Neuron (in vitro differentiated cells): ENCODE measurements around the gene LARP4B.
A peak's percentile ranks its signal among the peaks of the same experiment; 100 is the strongest.
"Not testable (repeated sequence)": the region's sequence is repeated elsewhere in the genome, so short reads cannot be mapped to it uniquely, and the experiment has no call there.

ENCODE experiments used
- H2AFZ ChIP-seq: one replicate; pipeline ENCODE4 v1.6.1; 2013; ENCODE audit warnings: low read depth, mild to moderate bottlenecking, inconsistent platforms, low read length, moderate library complexity
- H3K27me3 ChIP-seq: one replicate; pipeline ENCODE4 v1.6.1; 2013; ENCODE audit warnings: low read length; ENCODE audit not compliant: insufficient read depth
- H3K36me3 ChIP-seq: one replicate; pipeline ENCODE4 v1.6.1; 2013; ENCODE audit warnings: low read length; ENCODE audit not compliant: insufficient read depth
- H3K4me1 ChIP-seq: one replicate; pipeline ENCODE4 v1.6.1; 2013; ENCODE audit warnings: low read length; ENCODE audit not compliant: insufficient read depth
- H3K4me3 ChIP-seq: 2 replicates; pipeline ENCODE4 v1.5.1; 2013; ENCODE audit warnings: mild to moderate bottlenecking, low read length, moderate library complexity
- H3K9me3 ChIP-seq: one replicate; pipeline ENCODE4 v1.6.1; 2013; ENCODE audit warnings: low read length

LARP4B gene

DNA sequence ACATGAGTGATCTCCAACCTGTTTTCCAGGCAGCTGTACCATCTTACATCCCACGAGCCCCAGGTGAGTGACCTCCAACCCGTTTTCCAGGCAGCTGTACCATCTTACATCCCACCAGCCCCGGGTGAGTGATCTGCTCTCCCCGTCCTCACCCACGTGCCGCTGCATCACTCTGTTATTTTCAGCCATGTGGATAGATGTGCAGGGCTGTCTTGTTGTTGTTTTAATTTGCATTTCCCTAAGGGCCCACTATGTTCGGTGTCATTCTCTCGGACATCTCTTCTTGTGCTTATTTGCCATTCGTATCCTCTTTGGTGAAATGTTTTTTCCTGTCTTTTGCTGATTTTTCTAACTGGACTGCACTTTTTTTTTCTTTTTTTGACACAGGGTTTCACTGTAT, 17.9 kb upstream of the LARP4B start:
- Histone ChIP-seq H3K4me1 (no peaks in the 10 kb centered on the region), H3K9me3 (peaks cover 2% of the 10 kb centered on the region), H3K36me3 (no peaks in the 10 kb centered on the region), H2AFZ (no peak overlapping the region), H3K27me3 (peaks cover 9% of the 10 kb centered on the region), H3K4me3 (no peak overlapping the region)

DNA sequence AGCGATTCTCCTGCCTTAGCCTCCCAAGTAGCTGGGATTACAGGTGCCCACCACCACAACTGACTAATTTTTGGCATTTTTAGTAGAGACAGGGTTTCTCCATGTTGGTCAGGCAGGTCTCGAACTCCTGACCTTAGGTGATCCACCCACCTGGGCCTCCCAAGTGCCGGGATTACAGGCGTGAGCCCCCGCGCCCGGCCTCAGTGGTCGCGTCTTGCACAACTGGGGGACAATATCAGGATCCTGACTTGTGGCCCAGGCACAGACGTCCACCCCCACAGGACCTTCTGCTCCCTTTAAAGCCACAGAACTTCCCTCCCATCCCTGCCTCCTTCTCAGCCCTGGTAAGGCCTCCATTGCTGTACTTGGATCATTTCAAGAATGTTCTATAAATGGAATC, 16.8 kb upstream of the LARP4B start:
- Histone ChIP-seq H2AFZ (no peak overlapping the region), H3K4me1 (no peaks in the 10 kb centered on the region), H3K36me3 (no peaks in the 10 kb centered on the region), H3K27me3 (no peaks in the 10 kb centered on the region), H3K9me3 (peaks cover 1% of the 10 kb centered on the region), H3K4me3 (no peak overlapping the region)

DNA sequence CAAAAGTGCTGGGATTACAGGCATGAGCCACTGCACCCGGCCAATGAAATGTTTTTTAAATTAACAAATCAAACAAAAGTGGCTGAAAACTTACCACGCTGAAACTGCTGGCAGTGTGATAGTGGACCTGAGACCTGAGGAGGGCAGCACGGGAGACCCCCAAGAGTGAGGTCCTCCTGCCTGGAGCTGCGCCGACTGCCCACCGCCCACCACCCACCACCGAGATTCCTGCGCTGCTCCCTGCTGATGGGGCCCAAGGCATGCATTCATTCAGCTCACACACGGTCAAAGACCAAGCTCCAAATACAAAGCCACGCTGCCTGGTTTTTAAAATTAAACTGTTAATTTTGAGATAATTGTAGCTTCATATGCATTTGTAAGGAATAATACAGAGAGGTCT, 16.4 kb upstream of the LARP4B start:
- Histone ChIP-seq H2AFZ (no peak overlapping the region), H3K36me3 (no peaks in the 10 kb centered on the region), H3K4me1 (no peaks in the 10 kb centered on the region), H3K4me3 (no peak overlapping the region), H3K9me3 (peaks cover 1% of the 10 kb centered on the region), H3K27me3 (no peaks in the 10 kb centered on the region)

DNA sequence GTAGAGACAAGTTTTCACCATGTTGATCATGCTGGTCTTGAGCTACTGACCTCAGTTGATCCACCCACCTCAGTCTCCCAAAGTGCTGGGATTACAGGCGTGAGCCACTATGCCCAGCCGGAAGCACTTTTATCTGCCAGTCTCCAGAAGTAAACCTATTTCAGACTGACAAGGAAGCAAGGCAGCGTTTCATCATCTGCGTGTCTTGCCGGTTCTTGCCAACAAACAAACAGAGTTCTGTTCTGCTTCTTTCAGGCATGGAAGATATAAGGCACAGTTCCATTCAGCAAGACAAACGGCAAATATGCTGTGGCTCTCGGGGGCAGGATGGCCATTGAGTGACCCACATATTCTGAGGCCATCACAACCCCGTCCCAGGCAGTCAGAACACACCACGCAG, 15.5 kb upstream of the LARP4B start:
- no peaks in the 10 kb centered on the region for H3K4me1 ChIP-seq
- H2AFZ ChIP-seq, result no peak overlapping the region
- H3K36me3 ChIP-seq, result no peaks in the 10 kb centered on the region
- peaks cover 1% of the 10 kb centered on the region for H3K9me3 ChIP-seq
- no peak overlapping the region for H3K4me3 ChIP-seq
- H3K27me3 ChIP-seq, result no peaks in the 10 kb centered on the region

DNA sequence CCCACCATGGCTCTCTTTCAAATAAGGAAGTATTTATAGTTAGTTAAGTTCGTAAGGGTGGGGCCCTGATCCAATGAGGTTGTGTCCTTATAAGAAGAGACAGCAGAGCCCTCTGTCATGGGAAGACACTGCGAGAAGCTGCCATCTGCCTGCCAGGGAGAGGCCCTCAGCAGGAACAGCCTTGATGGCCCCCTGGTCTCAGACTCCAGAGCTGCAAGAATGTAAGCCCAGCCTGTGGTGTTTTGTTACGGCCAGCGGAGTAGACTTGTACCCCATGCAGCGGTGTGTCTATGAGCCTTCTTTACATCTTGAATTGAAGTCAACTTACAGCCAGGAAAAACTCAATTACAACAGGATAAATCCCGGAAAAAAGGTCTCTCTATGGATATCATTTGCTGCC, 14.3 kb upstream of the LARP4B start:
- no peak overlapping the region for H3K4me3 ChIP-seq
- no peaks in the 10 kb centered on the region for H3K36me3 ChIP-seq
- no peaks in the 10 kb centered on the region for H3K27me3 ChIP-seq
- peaks cover 1% of the 10 kb centered on the region for H3K9me3 ChIP-seq
- no peaks in the 10 kb centered on the region for H3K4me1 ChIP-seq
- H2AFZ ChIP-seq, result no peak overlapping the region

DNA sequence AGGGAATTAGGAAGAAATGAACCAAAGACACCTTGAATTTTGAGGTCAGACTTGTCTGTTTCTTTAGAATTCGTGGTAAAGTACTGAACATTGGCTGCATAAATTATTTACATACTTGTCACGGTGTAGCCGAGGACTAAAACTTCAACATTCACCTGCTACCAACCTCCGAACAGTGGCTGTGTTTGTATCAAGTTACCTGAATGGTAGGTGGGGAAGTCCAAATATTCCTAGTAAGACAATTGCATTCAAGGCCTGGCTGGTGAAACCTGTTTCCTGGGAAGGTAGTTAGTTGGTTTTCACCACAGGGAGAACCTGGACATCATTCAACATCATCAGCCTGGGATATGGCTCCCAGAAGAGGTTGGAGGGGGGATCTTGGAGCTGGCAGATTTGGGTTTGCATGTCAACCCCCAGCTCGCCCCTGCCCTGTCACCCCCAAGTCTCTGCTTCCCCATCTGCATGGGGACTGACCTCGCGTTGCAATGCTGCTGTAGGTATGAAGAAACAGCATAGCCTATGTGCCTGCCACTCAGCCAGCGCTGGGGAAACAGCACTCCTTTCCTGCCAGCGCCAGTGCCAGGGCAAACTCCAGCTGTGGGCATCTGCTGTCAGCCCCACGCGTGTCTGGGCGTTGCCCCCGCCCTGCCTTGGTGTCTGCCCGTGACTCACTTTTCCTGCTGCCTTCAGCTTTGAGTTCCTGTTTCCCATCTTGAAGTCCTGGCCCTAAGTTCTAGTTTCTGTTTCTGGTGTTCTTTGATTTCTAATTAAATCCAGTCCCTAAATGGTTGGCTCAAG, 12.7 kb upstream of the LARP4B start:
- peaks cover 1% of the 10 kb centered on the region for H3K9me3 ChIP-seq
- no peaks in the 10 kb centered on the region for H3K36me3 ChIP-seq
- H3K27me3 ChIP-seq, result no peaks in the 10 kb centered on the region
- H3K4me1 ChIP-seq, result no peaks in the 10 kb centered on the region
- no peak overlapping the region for H2AFZ ChIP-seq
- no peak overlapping the region for H3K4me3 ChIP-seq

DNA sequence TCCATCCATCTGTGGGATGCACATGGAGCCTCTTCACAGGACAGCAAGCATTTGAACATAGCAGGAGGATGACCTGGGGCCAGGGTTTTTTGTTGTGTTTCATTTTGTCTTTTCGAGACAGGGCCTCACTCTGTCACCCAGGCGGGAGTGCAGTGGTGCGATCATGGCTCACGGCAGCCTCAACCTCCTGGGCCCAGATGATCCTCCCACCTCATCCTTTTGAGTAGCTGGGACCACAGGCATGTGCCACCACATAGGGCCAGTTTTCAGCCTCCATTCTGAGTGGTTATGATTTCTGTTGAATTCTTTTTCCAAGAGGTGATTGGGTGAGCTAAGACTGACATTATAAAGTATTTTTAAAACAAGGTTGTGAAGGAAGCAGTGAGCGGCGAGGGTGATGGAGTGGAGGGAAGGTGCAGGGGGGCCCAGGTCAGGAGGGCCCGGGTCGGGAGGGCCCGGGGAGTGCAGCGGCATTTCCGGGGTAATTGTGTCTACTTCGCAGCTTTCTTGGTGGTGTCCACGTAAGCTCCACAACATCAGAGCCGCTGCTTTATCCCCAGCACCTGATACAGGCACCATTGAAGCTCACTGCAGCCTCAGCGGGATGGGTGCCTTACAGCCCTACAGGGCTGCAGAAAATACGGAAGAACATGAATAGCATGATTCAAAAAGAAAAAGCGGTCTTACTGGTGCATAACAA, 12.0 kb upstream of the LARP4B start:
- Histone ChIP-seq H2AFZ (no peak overlapping the region), H3K36me3 (no peaks in the 10 kb centered on the region), H3K4me3 (no peak overlapping the region), H3K27me3 (no peaks in the 10 kb centered on the region), H3K9me3 (no peaks in the 10 kb centered on the region), H3K4me1 (no peaks in the 10 kb centered on the region)

DNA sequence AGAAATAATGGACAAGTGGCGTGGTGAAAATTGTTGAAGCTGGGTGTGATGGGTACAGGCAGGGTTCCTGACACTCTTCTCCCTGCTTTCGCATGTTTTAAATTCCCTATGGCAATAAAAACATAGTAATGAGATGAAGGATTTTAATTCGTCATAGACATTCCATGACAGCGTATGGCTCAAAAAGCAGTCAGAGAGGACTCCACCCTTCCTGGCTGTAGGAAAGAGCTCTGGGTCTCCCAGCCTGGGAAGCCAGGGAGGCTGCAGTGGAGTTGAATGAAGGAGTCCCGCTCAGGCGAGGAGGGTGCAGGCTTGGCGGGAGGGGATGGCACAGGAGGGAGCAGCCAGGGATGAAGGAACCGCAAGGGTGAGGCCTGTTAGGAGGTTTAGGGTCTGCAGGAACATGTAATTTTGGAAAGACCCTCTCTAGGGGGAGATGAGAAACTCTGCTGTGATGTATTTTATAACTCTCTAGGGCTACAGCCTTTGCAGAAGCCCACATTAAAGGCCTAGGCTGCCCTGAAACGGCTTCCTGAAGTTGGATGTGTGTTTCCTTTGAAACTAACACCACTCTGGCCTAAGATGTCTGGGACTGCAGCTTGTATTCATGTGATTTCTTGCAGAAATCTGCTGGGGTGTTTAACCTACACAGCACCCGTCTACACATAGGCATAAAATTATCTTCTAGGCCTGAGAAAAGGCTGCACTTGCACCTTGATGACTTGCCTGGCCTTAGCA, 7.6 kb upstream of the LARP4B start:
- Histone ChIP-seq H3K9me3 (no peaks in the 10 kb centered on the region), H3K4me1 (no peaks in the 10 kb centered on the region), H2AFZ (no peak overlapping the region), H3K36me3 (no peaks in the 10 kb centered on the region), H3K4me3 (no peak overlapping the region), H3K27me3 (no peaks in the 10 kb centered on the region)

DNA sequence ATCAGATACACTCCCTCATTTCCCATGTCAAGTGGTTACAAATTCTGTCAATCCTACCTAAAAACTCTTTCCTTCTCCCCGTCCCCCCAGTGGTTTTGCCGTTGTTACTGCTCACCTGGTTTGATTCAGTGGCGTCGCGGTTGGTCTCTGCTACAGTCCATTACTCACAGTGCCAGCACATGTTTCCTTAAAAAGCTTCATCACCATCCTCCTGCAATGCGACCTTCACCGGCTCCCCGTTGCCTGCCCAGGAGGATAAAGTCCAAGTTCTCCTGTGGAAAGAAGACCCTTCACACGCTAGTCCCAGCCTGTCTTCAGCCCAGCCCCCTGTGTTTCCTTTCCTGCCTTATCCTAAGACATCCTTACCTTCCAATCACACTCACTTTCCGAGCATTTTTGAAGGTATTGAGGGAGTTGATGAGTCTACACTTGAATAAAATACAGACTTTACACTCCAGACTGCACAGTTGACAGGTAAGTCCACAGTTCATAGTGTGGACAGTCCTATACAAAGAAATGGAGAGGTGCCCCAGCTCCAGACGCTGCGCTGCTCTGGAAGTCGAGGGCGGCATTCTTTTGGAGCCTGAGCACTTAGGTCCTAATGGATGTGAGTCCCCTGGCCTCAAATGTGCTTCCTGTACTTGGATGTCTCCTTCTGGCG, 3.4 kb upstream of the LARP4B start:
- no peak overlapping the region for H2AFZ ChIP-seq
- no peaks in the 10 kb centered on the region for H3K36me3 ChIP-seq
- H3K9me3 ChIP-seq, result no peaks in the 10 kb centered on the region
- peaks cover 6% of the 10 kb centered on the region for H3K4me1 ChIP-seq
- no peak overlapping the region for H3K4me3 ChIP-seq
- H3K27me3 ChIP-seq, result no peaks in the 10 kb centered on the region

DNA sequence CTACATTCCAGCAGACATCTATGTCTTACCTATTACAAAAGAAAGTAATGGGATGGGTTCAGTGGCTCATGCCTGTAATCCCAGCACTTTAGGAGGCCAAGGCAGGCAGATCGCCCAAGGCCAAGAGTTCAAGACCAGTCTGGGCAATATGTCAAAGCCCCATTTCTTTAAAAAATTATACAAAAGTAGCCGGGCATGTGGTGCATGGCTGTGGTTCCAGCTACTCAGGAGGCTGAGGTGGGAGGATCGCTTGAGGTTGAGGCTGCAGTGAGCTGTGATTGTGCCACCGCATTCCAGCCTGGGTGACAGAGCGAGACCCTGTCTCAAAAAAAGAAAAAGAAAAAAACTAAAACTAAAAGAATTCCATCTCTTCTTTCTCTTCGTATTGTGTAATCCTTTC, 2.7 kb upstream of the LARP4B start:
- H3K27me3 ChIP-seq, H3K36me3 ChIP-seq, H2AFZ ChIP-seq, H3K4me3 ChIP-seq, H3K9me3 ChIP-seq: not testable (repeated sequence)
- peaks cover 12% of the 10 kb centered on the region for H3K4me1 ChIP-seq

DNA sequence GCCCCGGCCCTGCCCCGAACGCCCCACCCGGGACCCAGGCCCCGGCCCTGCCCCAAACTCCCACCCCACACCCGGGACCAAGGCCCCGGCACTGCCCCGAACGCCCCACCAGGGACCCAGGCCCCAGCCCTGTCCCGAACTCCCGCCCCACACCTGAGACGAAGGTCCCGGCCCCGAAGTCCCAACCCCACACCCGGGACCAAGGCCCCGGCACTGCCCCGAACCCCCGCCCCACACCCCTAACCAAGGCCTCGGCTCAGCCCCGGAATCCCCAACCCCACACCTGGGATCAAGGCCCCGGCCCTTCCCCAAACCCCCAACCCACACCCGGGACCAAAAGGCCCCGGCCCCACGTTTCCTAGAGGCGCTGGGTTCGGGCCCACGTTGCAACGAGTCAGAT, 1.1 kb upstream of the LARP4B start:
- Histone ChIP-seq H3K27me3 (no peaks in the 10 kb centered on the region), H3K9me3 (no peaks in the 10 kb centered on the region), H3K4me3 (no peak overlapping the region), H3K36me3 (no peaks in the 10 kb centered on the region), H2AFZ (no peak overlapping the region), H3K4me1 (peaks cover 12% of the 10 kb centered on the region)

DNA sequence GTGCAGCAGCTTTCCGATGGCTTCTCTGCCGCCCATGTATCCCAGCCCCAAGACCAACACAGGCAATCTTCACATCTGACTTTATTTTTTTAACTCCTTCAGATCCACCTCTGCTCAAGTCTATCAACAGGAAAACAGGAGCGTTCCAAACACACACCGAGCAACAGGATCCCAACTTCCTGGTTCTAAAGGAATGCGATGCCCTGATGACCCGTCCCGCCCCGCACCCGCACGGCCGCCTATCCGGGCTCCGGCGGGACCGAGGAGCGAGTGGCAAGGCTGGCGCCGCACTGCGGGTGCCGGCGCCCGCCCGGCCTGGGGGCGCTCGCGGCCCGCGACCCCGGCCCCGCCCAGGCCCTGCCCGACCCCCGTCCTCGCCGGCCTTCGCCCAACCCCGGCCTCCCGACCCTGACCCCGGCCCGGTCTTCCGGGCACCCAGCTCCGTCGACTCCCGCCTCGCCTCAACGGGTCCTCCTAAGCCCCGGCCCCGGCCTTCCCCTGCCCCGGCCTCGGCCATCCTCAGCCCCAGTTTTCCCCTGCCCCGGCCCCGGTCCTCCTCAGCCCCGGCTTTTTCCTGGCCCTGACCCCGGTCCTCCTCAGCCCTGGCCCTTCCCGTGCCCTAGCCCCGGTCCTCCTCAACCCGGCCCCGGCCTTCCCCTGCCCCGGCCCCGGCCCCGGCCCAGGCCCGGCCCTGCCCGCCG, 730 bp downstream of the LARP4B start:
- peaks cover 9% of the 10 kb centered on the region for H3K36me3 ChIP-seq

More for the DNA sequence above, 730 bp downstream of the LARP4B start:
- H3K4me3 ChIP-seq, result peak overlapping the region; percentile 67
- H3K27me3 ChIP-seq, result no peaks in the 10 kb centered on the region
- H3K9me3 ChIP-seq, result no peaks in the 10 kb centered on the region
- H2AFZ ChIP-seq, result no peak overlapping the region
- H3K4me1 ChIP-seq, result peaks cover 12% of the 10 kb centered on the region
